ENCODE results near the gene SHOC1. TPM values are rescaled to one million over a fixed set of nuclear protein-coding genes. Genes with fewer than 3 reads are reported as not detected.

Gene SHOC1
- total and polyA plus RNA-seq, 10 donors, result 0.07 TPM; not detected in 9

- Histone ChIP-seq H3K27me3 (replicated peaks in 1 of 7) (no peaks in the 10 kb centered on the region), H3K36me3 (no peaks in the 10 kb centered on the region), H3K4me3 (no peak overlapping the region), H3K9me3 (no peaks in the 10 kb centered on the region), H3K27ac (no peak overlapping the region), H3K4me1 (peaks cover 0 to 10% (median 4%) of the 10 kb centered on the region in 6 donors)
- no peak for TF ChIP-seq CTCF (IDR thresholded peaks at IDR 0.05 in 8 of 11, conservative IDR thresholded peaks at IDR 0.05 in 3 of 11)
- WGBS, 5 donors, result 71 to 90% (median 75%) methylated on average over 3 of the region's 3 CpGs
- no peak for DNase-seq
- intact Hi-C loops (cut with DNase I; ENCODE audit: low total_unique reads), result no loop called here
Observed at GRCh38 chr9:111825468-111826145, 30.9 kb upstream of the SHOC1 start.

- Histone ChIP-seq H3K27ac (no peak overlapping the region), H3K9me3 (no peaks in the 10 kb centered on the region), H3K4me3 (no peak overlapping the region), H3K4me1 (no peaks in the 10 kb centered on the region), H3K36me3 (no peaks in the 10 kb centered on the region), H3K27me3 (replicated peaks in 1 of 7) (no peaks in the 10 kb centered on the region)
- WGBS, 5 donors, result 86 to 91% (median 89%) methylated on average over 4 to 5 of the region's 5 CpGs
- intact Hi-C loops (cut with DNase I; ENCODE audit: low total_unique reads), result no loop called here
- TF ChIP-seq POLR2AphosphoS5 (IDR thresholded peaks at IDR 0.05) (no peak), CTCF (IDR thresholded peaks at IDR 0.05 in 8 of 11, conservative IDR thresholded peaks at IDR 0.05 in 3 of 11) (no peak), POLR2A (IDR thresholded peaks at IDR 0.05) (no peak)
- no peak for DNase-seq
Observed at GRCh38 chr9:111821006-111821528, 26.3 kb upstream of the SHOC1 start.

- Histone ChIP-seq H3K9me3 (no peaks in the 10 kb centered on the region), H3K27me3 (replicated peaks in 1 of 7) (no peaks in the 10 kb centered on the region), H3K4me1 (no peaks in the 10 kb centered on the region), H3K4me3 (no peak overlapping the region), H3K27ac (no peak overlapping the region), H3K36me3 (no peaks in the 10 kb centered on the region)
- WGBS, 5 donors, result 88 to 100% (median 100%) methylated on average over 1 of the region's 1 CpG; no CpG with 5 or more reads in 1 of the 5 donors
- DNase-seq, result no peak
- intact Hi-C loops (cut with DNase I; ENCODE audit: low total_unique reads), result no loop called here
- TF ChIP-seq POLR2A (IDR thresholded peaks at IDR 0.05), result no peak
- no peak for TF ChIP-seq POLR2AphosphoS5 (IDR thresholded peaks at IDR 0.05)
- TF ChIP-seq CTCF (IDR thresholded peaks at IDR 0.05 in 8 of 11, conservative IDR thresholded peaks at IDR 0.05 in 3 of 11), result no peak
Observed at GRCh38 chr9:111819360-111819759, 24.6 kb upstream of the SHOC1 start.

GRCh38 chr9:111815285-111816070, 20.7 kb upstream of the SHOC1 start:
- H3K27me3 ChIP-seq (replicated peaks in 1 of 7), result no peaks in the 10 kb centered on the region
- no peak for DNase-seq
- no peaks in the 10 kb centered on the region for H3K9me3 ChIP-seq
- H3K4me3 ChIP-seq, result no peak overlapping the region
- no peak overlapping the region for H3K27ac ChIP-seq
- no peaks in the 10 kb centered on the region for H3K36me3 ChIP-seq
- TF ChIP-seq POLR2A (IDR thresholded peaks at IDR 0.05) (no peak), POLR2AphosphoS5 (IDR thresholded peaks at IDR 0.05) (no peak), CTCF (IDR thresholded peaks at IDR 0.05 in 8 of 11, conservative IDR thresholded peaks at IDR 0.05 in 3 of 11) (no peak)
- 94 to 98% (median 95%) methylated on average over 7 of the region's 7 CpGs for WGBS, 5 donors
- no peaks in the 10 kb centered on the region for H3K4me1 ChIP-seq
- intact Hi-C loops (cut with DNase I; ENCODE audit: low total_unique reads), result no loop called here

All from spleen (tissue), 11 donors.